ENCODE measurements around the gene TNFSF8.

Gene TNFSF8

GRCh38 chr9:114896344-114896743 is 34.0 kb downstream of the TNFSF8 start:
- H3K27ac ChIP-seq, result no peak overlapping the region
- no peak for TF ChIP-seq CTCF (conservative IDR thresholded peaks at IDR 0.05)

DNA sequence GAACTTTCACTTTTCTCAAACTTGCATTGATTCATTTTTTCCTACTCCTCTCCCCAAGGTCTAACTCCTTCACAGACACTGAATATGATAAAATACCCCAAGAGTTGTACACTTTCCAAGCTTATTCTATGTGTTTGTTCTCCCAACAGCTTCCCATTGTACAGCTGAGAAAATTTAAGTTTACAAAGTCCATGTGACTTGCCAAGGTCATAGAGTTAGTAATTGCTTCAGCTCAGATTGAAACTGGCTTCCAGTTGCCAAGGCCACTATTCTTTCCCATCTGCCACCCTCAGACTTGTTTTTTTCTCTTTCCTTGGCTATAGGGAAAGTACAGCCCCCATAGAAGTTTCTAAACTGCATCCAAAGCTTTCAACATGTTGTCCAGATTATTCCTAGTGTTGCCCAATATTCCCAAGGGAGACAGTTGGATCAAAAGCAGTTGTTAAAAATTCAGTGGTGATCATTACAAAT is 34.8 kb downstream of the TNFSF8 start:
- TF ChIP-seq CTCF (conservative IDR thresholded peaks at IDR 0.05), result no peak
- no peak overlapping the region for H3K27ac ChIP-seq

DNA sequence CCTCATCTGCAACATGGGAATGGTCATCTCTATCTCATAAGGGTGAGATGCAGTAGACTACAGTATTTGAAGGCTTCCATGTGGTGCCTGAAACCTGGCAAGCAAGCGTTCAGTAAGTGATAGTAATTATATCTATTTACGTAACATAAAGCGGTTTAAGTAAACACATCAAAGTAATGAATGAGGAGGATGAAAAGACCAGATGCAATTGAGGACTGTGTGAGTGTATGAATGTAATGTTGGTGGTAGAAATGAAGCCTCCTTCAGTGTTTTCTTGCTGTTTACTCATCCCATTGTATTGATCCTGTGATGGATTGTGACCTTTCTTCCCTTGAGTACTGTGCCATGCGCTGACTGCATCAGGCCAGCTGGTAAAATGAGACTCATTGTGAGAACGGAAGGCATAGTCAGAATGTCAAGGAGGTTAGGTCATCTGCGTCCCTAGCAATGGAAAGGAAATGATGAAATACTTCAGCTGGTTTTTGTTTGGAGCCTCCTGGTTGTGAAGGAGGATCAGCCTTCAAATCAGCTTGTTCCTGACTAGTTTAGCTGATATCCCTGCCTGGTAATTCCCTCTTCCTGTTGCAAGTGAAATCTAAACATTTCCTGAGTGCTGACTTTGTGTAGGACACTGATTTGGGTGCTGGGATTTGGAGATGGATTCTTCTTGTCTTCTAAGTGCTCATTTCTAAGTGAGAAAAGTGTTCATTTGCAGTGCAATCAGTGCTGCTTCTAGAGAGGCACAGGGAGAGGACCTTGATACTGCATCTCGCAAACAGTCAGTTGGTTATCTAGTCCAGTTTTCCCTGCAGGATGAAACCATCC is 35.6 kb downstream of the TNFSF8 start:
- no peak for TF ChIP-seq CTCF (conservative IDR thresholded peaks at IDR 0.05)
- H3K27ac ChIP-seq, result no peak overlapping the region

DNA sequence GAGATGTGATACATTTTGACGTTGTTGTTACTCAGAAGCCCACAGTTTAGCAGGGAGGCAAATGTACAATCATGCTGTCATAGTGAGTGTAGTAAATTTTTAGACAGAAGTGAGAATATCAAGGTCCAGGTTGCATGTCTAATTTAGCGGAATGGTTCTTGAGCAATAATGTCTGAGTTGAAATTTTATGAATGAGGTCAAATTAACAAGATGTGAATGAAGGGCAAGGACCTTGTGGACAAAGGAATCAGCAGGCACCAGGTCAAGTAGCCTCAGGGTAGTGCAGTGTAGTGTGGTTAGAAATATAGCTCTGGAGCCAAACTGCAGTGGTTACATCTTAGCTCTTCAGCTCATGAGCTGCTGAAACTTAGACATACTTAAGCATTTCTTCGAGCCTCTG is 36.2 kb downstream of the TNFSF8 start:
- H3K27ac ChIP-seq, result no peak overlapping the region
- TF ChIP-seq CTCF (conservative IDR thresholded peaks at IDR 0.05), result no peak

GRCh38 chr9:114893221-114894010 is 37.0 kb downstream of the TNFSF8 start:
- H3K27ac ChIP-seq, result no peak overlapping the region
- TF ChIP-seq CTCF (conservative IDR thresholded peaks at IDR 0.05), result no peak

- no peak overlapping the region for H3K27ac ChIP-seq
- TF ChIP-seq CTCF (conservative IDR thresholded peaks at IDR 0.05), result no peak
These were observed 40.6 kb downstream of the TNFSF8 start for GRCh38 chr9:114889802-114890224.

DNA sequence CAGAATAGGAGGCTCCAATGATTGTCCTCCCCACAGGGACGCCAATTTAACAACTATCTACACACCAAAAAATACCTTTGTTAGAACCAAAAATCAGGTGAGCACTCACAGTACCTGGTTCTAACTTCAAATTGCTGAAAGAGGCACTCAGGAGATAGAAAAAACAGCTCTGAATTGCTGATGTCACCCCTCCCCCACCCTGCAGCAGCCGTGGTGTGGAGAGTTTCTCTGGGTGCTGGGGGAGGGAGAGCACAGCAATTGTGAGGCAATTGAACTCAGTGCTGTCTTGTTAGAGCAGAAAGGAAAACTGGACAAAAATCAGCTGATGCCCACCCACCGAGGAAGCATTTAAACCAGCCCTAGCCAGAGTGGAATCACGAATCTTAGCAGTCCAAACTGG is 41.8 kb downstream of the TNFSF8 start:
- no peak for TF ChIP-seq CTCF (conservative IDR thresholded peaks at IDR 0.05)

More for the DNA sequence above, 41.8 kb downstream of the TNFSF8 start:
- no peak overlapping the region for H3K27ac ChIP-seq
